OCI-LY7 (cell line): ENCODE data around the gene CNOT1. TPM values are rescaled to one million over a fixed set of nuclear protein-coding genes. Genes with fewer than 3 reads are reported as not detected.

ENCODE experiments used
- BruUV-seq: library from RNA; stranded (reverse); fragments of 400-500 nt; replicated peaks from 2 replicates; lab custom pipeline; 2021; lab: Mats Ljungman, UMichigan
- CTCF ChIA-PET: fragments of 300-600 bp; sonication (Branson Sonifier 250); formaldehyde crosslinking; loops from one replicate; lab custom pipeline; 2022; ENCODE audit warnings: antibody characterized with exemption; ENCODE audit not compliant: unreplicated experiment; lab: Charles Lee
- POLR2A ChIA-PET: fragments of 300-600 bp; sonication (Branson Sonifier 250); formaldehyde crosslinking; loops from one replicate; lab custom pipeline; 2022; ENCODE audit warnings: antibody characterized with exemption; lab: Charles Lee
- DNase-seq: peaks from one replicate; pipeline ENCODE4 v3.0.0-alpha.2; 2015; ENCODE audit warnings: low spot score
- H2AFZ ChIP-seq: fragments of 200-600 bp; sonication (generic), shearing (Covaris generic); 2 replicates; pipeline ENCODE4 v1.6.1; 2014; ENCODE audit warnings: mild to moderate bottlenecking, antibody characterized with exemption, low read length, moderate library complexity
- H3K27ac ChIP-seq: fragments of 200-600 bp; sonication (generic); 2 replicates; pipeline ENCODE4 v1.5.1; 2014; ENCODE audit warnings: mixed run types, low read depth, mild to moderate bottlenecking, moderate library complexity, low read length, inconsistent platforms; ENCODE audit not compliant: poor library complexity, severe bottlenecking
- H3K36me3 ChIP-seq: fragments of 200-600 bp; sonication (generic); 2 replicates; pipeline ENCODE4 v1.6.1; 2014; ENCODE audit warnings: mild to moderate bottlenecking, antibody characterized with exemption, low read length, moderate library complexity, mixed read lengths; ENCODE audit not compliant: insufficient read depth
- H3K4me1 ChIP-seq: fragments of 200-600 bp; sonication (generic); 2 replicates; pipeline ENCODE4 v1.5.1; 2014; ENCODE audit warnings: mild to moderate bottlenecking, low read length; ENCODE audit not compliant: insufficient read depth, poor library complexity, severe bottlenecking
- H3K4me2 ChIP-seq: fragments of 200-600 bp; sonication (generic); 2 replicates; pipeline ENCODE4 v1.6.1; 2014; ENCODE audit warnings: mild to moderate bottlenecking, low read length
- H3K4me3 ChIP-seq: fragments of 200-600 bp; sonication (generic); 2 replicates; pipeline ENCODE4 v1.5.1; 2014; ENCODE audit warnings: mild to moderate bottlenecking, low read depth, low read length; ENCODE audit not compliant: poor library complexity, severe bottlenecking
- H3K79me2 ChIP-seq: fragments of 200-600 bp; sonication (generic); 2 replicates; pipeline ENCODE4 v1.6.1; 2016; ENCODE audit warnings: low read depth, mild to moderate bottlenecking, low read length, moderate library complexity, mixed read lengths; ENCODE audit not compliant: insufficient read depth
- H3K9me2 ChIP-seq: fragments of 200-600 bp; sonication (generic); 2 replicates; pipeline ENCODE4 v1.6.1; 2016; ENCODE audit warnings: mild to moderate bottlenecking, low read length, mixed read lengths; ENCODE audit not compliant: insufficient read depth
- H3K9me3 ChIP-seq: fragments of 200-600 bp; sonication (generic); 2 replicates; pipeline ENCODE4 v1.6.1; 2014; ENCODE audit warnings: mild to moderate bottlenecking, mixed run types, low read length, mixed read lengths
- H4K20me1 ChIP-seq: fragments of 200-600 bp; sonication (generic); 2 replicates; pipeline ENCODE4 v1.6.1; 2014; ENCODE audit warnings: mild to moderate bottlenecking, antibody characterized with exemption, low read length, moderate library complexity, mixed read lengths; ENCODE audit not compliant: insufficient read depth
- CTCF ChIP-seq: fragments of 200-600 bp; sonication (generic); conservative IDR thresholded peaks from 2 replicates; pipeline ENCODE4 v1.5.1; 2014; ENCODE audit warnings: mild to moderate bottlenecking, antibody characterized with exemption, low read length, moderate library complexity, mixed read lengths
- EZH2phosphoT487 ChIP-seq: fragments of 200-600 bp; sonication (generic); IDR thresholded peaks from 2 replicates; pipeline ENCODE4 v1.6.1; 2018; ENCODE audit warnings: low read depth, borderline replicate concordance, mild to moderate bottlenecking, mixed run types, antibody characterized with exemption, low read length, moderate library complexity, mixed read lengths
- intact Hi-C: fragments of 100-400 bp; cut with micrococcal nuclease; formaldehyde crosslinking; loops from one replicate; pipeline ENCODE4 v1.10.0; 2022; ENCODE audit not compliant: unreplicated experiment
- total RNA-seq, 2 experiments: library from RNA; depleted of rRNA in 1 of 2; stranded (reverse); fragments of >200 nt in 1 of 2; shearing (Covaris generic) in 1 of 2; gene quantifications; 2 replicates each; pipeline ENCODE4 v1.2.3, GENCODE V29; 2014 to 2022

Gene CNOT1
- total RNA-seq, 2 experiments from 2014 or later: 230 to 288 TPM

- no peak for TF ChIP-seq EZH2phosphoT487
- no peak for TF ChIP-seq CTCF
- H4K20me1 ChIP-seq: no peaks in the 10 kb centered on the region
- H3K4me3 ChIP-seq: no peak overlapping the region
- no peaks in the 10 kb centered on the region for H3K9me2 ChIP-seq
- no TSS peak for BruUV-seq
- no peak overlapping the region for H2AFZ ChIP-seq
- no peaks in the 10 kb centered on the region for H3K36me3 ChIP-seq
- DNase-seq: no peak
- no peaks in the 10 kb centered on the region for H3K9me3 ChIP-seq
- ChIA-PET CTCF (interaction anchor here (3.3 kb wide), 1 partner anchor 259 kb away, joined by 14 read pairs; no protein-coding TSS in a partner anchor), POLR2A (no interaction called here)
- intact Hi-C loops: loop anchor here (5.0 kb wide), 2 partner anchors 165 to 260 kb away; no protein-coding TSS in a partner anchor
- no peak overlapping the region for H3K27ac ChIP-seq
- H3K4me1 ChIP-seq: peaks cover 38% of the 10 kb centered on the region
- no peaks in the 10 kb centered on the region for H3K79me2 ChIP-seq
- H3K4me2 ChIP-seq: no peak overlapping the region
Measured at GRCh38 chr16:58497468-58497867, 132.2 kb downstream of the CNOT1 start.

GRCh38 chr16:58495521-58496331 is 133.9 kb downstream of the CNOT1 start:
- Histone ChIP-seq H3K36me3 (no peaks in the 10 kb centered on the region), H4K20me1 (no peaks in the 10 kb centered on the region), H2AFZ (peak overlapping the region; percentile 76), H3K4me3 (no peak overlapping the region), H3K9me3 (no peaks in the 10 kb centered on the region), H3K27ac (no peak overlapping the region), H3K9me2 (no peaks in the 10 kb centered on the region), H3K79me2 (no peaks in the 10 kb centered on the region), H3K4me2 (peak overlapping the region; percentile 11; the same call in 1 of the 2 replicates), H3K4me1 (peaks cover 33% of the 10 kb centered on the region)
- ChIA-PET CTCF (interaction anchor here (0.6 to 3.3 kb wide), 3 partner anchors 10 to 260 kb away, joined by 3 to 14 read pairs (median 4); no protein-coding TSS in a partner anchor), POLR2A (interaction anchor here (0.7 kb wide), 1 partner anchor 69 kb away, joined by 3 read pairs; no protein-coding TSS in a partner anchor)
- no TSS peak for BruUV-seq
- DNase-seq: no peak
- TF ChIP-seq EZH2phosphoT487 (no peak), CTCF (no peak)
- intact Hi-C loops: loop anchor here (5.0 kb wide), 2 partner anchors 167 to 262 kb away; no protein-coding TSS in a partner anchor
